GM12873 (cell line): ENCODE data around the gene NRIP1.

ENCODE experiments used
- TF ChIP-seq, protein P1 (sequence below): IDR thresholded peaks from 2 replicates; pipeline ENCODE4 v1.5.1; 2012; ENCODE audit warnings: low read depth, mild to moderate bottlenecking, moderate library complexity, low read length, control low read depth; ENCODE audit not compliant: insufficient read depth; ENCODE audit errors: missing control alignments

The NRIP1 gene

DNA sequence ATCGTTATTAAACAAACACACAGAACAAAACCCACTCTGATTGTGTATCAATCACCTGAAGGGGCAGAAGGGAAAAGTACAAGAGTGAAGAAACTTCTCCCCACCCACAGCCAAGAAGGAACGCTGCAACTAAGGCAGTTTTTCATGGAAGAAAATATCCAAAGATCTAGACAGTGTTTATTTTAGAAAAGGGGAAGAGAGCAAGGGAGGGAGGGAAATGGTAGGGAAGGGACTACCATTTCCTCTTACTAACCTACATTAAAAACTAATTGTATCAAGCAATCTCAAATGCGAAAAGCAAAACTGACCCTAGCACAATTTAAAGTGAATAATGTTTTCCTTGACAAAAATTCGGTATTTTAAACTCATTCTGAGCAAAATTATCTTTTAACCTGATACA is 3.5 kb downstream of the NRIP1 start:
- TF ChIP-seq, protein P1, sequence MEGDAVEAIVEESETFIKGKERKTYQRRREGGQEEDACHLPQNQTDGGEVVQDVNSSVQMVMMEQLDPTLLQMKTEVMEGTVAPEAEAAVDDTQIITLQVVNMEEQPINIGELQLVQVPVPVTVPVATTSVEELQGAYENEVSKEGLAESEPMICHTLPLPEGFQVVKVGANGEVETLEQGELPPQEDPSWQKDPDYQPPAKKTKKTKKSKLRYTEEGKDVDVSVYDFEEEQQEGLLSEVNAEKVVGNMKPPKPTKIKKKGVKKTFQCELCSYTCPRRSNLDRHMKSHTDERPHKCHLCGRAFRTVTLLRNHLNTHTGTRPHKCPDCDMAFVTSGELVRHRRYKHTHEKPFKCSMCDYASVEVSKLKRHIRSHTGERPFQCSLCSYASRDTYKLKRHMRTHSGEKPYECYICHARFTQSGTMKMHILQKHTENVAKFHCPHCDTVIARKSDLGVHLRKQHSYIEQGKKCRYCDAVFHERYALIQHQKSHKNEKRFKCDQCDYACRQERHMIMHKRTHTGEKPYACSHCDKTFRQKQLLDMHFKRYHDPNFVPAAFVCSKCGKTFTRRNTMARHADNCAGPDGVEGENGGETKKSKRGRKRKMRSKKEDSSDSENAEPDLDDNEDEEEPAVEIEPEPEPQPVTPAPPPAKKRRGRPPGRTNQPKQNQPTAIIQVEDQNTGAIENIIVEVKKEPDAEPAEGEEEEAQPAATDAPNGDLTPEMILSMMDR: no peak

DNA sequence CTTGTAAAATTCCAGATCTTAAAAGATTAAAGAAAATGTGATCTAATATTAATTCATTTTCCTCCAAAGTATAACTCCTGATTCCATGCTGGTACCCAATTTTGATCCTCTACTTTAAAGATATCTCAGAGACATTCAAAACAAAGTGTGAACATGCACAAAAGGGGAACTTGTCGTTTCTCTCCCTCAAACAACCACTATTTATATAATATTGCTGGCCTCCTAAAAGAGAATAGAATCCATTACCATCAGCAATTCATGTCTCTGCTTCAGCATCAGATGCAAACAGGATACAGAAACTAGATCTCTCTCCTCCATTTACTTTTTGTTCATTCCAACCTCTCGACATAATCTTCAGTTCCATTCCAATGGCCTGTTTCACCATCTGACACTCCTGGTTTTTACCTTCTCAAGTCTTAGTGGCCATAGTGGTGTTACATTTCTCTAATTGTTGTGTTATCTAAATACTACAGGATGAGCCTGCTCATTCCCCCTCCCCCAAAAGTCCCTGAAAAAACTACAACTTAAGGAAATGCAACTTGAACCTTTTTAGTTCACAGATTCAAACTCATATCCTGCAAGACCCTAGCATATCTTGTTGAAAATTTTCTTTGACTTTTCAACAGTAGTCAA is 4.1 kb downstream of the NRIP1 start:
- TF ChIP-seq, protein P1: no peak

DNA sequence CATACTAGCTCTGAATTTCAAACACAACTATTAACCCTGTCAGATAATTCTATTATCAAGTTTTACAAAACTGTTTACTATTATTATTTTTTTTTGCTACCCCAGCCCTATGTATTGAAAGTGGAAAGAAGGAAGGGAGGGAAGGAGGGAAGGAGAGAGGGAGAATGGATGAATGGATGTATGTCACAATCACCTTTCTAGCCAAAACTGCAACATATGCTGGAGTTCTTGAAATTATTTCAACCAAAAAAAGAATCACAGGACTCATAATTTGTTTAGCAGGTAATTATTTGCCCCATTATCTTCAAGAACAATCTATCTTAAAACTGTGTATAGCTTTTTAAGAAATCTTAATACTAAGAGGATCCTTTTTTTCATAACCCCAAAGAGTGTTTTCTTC is 5.4 kb downstream of the NRIP1 start:
- TF ChIP-seq, protein P1: no peak

DNA sequence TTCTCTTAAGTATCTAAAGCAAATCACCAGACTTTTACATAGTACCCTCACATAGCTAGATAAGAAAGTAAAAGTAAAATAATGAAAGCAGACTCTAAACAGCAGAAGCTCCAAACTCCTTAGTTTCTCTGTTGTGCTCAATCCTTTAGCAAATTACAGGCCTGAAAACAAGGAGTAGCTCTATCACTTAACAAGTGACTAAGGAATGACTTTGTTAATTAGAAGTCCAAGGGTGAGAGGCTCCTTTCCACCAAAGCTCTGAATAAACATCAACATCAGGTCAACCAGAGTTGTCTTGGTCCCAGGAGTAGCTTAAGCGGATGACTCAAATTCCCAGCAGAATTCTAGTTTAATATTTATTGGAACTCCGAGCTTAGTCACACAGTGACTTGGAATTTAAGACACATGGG is 5.9 kb downstream of the NRIP1 start:
- TF ChIP-seq, protein P1: no peak

DNA sequence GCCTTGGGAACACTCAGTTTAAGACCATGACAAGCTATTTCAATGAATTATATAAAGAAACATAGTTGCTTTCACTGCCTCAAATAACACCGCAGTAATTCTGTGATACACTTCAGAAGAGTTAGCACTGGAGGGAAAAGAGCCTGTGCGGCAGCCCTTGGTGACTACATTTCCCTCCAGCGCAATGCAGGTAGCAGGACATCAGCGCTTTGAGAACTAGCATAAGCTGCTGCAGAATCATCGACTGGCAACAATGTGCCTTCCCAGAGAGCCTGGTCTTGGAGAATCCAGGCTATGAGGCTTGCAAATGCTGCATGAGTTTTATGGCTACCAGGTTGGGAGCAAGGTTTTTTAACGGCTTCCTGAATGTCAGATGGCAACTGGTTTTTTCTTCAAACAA is 7.5 kb downstream of the NRIP1 start:
- TF ChIP-seq, protein P1: no peak

DNA sequence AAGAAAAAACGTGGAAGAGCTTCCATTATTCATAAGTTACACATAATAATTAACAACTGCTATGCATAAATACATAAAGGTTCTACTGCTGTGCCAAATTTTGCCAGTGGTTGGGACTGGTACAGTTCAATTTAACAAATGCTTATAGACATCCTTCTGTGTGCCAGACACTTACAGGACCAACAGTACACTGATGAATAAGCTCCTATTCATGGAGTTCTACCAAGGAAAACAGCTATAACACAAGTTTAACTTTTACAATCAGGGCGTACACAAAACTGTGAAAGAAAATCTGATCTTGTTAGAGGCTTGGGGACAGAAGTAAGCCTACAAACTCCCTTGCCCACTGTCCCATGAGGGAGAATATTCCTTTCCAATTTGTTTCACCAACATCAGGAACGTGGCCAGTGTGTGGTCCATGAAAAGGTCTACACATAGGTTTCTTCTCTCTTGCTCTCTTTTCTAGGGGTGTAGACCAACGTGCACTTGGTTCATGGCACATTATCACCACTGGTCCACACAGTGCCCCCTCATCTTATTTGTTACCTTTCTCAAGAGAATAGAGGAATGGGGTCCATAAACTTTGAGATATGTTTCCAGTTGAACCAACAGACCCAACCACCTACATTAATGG is 10.1 kb downstream of the NRIP1 start:
- TF ChIP-seq, protein P1: no peak

DNA sequence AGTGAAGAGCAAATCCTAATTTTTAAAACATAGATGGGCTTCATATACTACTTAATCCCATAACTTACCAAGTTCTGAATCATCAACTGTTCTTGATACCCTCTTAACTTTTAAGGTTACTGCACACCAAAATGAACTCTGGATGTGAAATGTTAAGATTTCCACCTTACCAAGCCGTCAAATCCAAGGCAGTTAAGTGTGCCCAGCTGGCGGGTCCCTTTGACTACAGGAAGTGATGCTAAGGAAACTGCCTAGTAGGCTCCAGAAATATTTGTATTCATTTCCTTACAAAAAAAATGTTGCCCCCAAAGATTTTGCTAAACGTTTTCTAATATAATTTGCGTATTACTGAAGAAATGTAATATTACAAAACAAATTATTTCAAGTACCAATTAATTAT is 10.7 kb downstream of the NRIP1 start:
- TF ChIP-seq, protein P1: no peak
